Left renal pelvis (tissue), 4 donors: Measurements from ENCODE around the gene LGALS3. TPM values are rescaled to one million over a fixed set of nuclear protein-coding genes. Genes with fewer than 3 reads are reported as not detected.

ENCODE experiments used
- DNase-seq, 4 donors: peaks; one replicate each; pipeline ENCODE4 v3.0.0-alpha.2; 2013; ENCODE audit warnings: low read depth in 4 of 4, low spot score in 3 of 4
- polyA plus RNA-seq, 4 donors: library from polyadenylated mRNA; unstranded; fragments of 120-200 nt; gene quantifications; one replicate each; pipeline ENCODE4 v1.2.1, GENCODE V29; 2013; ENCODE audit not compliant: insufficient read length in 4 of 4

Gene LGALS3
- polyA plus RNA-seq, 4 donors, result 21.0 to 66.4 (median 28.4) TPM

GRCh38 chr14:55111122-55111708 is 17.8 kb upstream of the LGALS3 start:
- DNase-seq, result no peak

- no peak for DNase-seq
Measured at GRCh38 chr14:55114720-55115119, 14.3 kb upstream of the LGALS3 start.

- no peak for DNase-seq
Measured at GRCh38 chr14:55115460-55115859, 13.6 kb upstream of the LGALS3 start.

GRCh38 chr14:55115861-55116245 is 13.2 kb upstream of the LGALS3 start:
- no peak for DNase-seq

GRCh38 chr14:55116246-55117030 is 12.6 kb upstream of the LGALS3 start:
- DNase-seq, result no peak

- no peak for DNase-seq
Measured at GRCh38 chr14:55117803-55118441, 11.1 kb upstream of the LGALS3 start.

- DNase-seq, result no peak
Measured at GRCh38 chr14:55118761-55119160, 10.3 kb upstream of the LGALS3 start.

- no peak for DNase-seq
Measured at GRCh38 chr14:55120571-55121495, 8.2 kb upstream of the LGALS3 start.

GRCh38 chr14:55121628-55122439 is 7.2 kb upstream of the LGALS3 start:
- DNase-seq, result no peak

- no peak for DNase-seq
Measured at GRCh38 chr14:55122440-55122986, 6.5 kb upstream of the LGALS3 start.

- no peak for DNase-seq
Measured at GRCh38 chr14:55123101-55123500, 6.0 kb upstream of the LGALS3 start.

GRCh38 chr14:55123852-55124639 is 5.0 kb upstream of the LGALS3 start:
- DNase-seq, result no peak

- DNase-seq, result no peak
Measured at GRCh38 chr14:55124774-55125386, 4.2 kb upstream of the LGALS3 start.

- no peak for DNase-seq
Measured at GRCh38 chr14:55125403-55125802, 3.6 kb upstream of the LGALS3 start.

- DNase-seq, result no peak
Measured at GRCh38 chr14:55126034-55126433, 3.0 kb upstream of the LGALS3 start.

GRCh38 chr14:55126932-55127459 is 2.1 kb upstream of the LGALS3 start:
- no peak for DNase-seq

- no peak for DNase-seq
Measured at GRCh38 chr14:55127460-55127951, 1.5 kb upstream of the LGALS3 start.
